Measurements from ENCODE around the gene STX3. TPM values are rescaled to one million over a fixed set of nuclear protein-coding genes. Genes with fewer than 3 reads are reported as not detected.

The STX3 gene
- total RNA-seq, 5 donors from 2014 or later (not counting 1 experiment from before 2014, with no cell fraction given) = 8.9 to 13.3 (median 11.4) TPM

Other genes with a start within 250 kb of the STX3 start
- gene OR4D9, start 243.8 kb upstream of the STX3 start, total RNA-seq = not detected
- gene OSBP, start 139.6 kb upstream of the STX3 start, total RNA-seq = 10 to 100 TPM; 44.0 to 59.0 (median 46.2) TPM
- 10 to 100 TPM; 37.0 to 49.7 (median 41.9) TPM for gene PATL1, start 86.3 kb upstream of the STX3 start, total RNA-seq
- gene OR10V1, start 41.5 kb upstream of the STX3 start, total RNA-seq = not detected
- gene MRPL16, start 55.4 kb downstream of the STX3 start, total RNA-seq = 10 to 100 TPM; 24.0 to 46.3 (median 39.7) TPM
- not detected for gene CBLIF, start 90.1 kb downstream of the STX3 start, total RNA-seq
- gene TCN1, start 111.1 kb downstream of the STX3 start, total RNA-seq = not detected
- not detected for gene OOSP3, start 123.4 kb downstream of the STX3 start, total RNA-seq
- not detected for gene OOSP1, start 183.1 kb downstream of the STX3 start, total RNA-seq
- not detected for gene OOSP4A, start 208.7 kb downstream of the STX3 start, total RNA-seq